Loucy (cell line): ENCODE results near the gene CRTAC1.

ENCODE experiments used
- H2AFZ ChIP-seq: fragments of 200-600 bp; sonication (generic); 2 replicates; pipeline ENCODE4 v1.6.0; 2016; ENCODE audit warnings: antibody characterized with exemption, mild to moderate bottlenecking, low read length, moderate library complexity
- H3F3A ChIP-seq: fragments of 200-600 bp; 2 replicates; pipeline ENCODE4 v1.6.0; 2016; ENCODE audit warnings: antibody characterized with exemption, low read depth, mild to moderate bottlenecking
- H3K27me3 ChIP-seq: fragments of 200-600 bp; sonication (generic); 2 replicates; pipeline ENCODE4 v1.6.1; 2014; ENCODE audit warnings: low read length, mild to moderate bottlenecking; ENCODE audit not compliant: insufficient read depth, poor library complexity, severe bottlenecking
- H3K36me3 ChIP-seq: fragments of 200-600 bp; sonication (generic); 2 replicates; pipeline ENCODE4 v1.6.1; 2016; ENCODE audit warnings: low read length; ENCODE audit not compliant: insufficient read depth
- H3K4me1 ChIP-seq: fragments of 200-600 bp; sonication (generic); 2 replicates; pipeline ENCODE4 v1.5.1; 2014; ENCODE audit warnings: low read length, mild to moderate bottlenecking; ENCODE audit not compliant: insufficient read depth, poor library complexity, severe bottlenecking
- H3K4me2 ChIP-seq: fragments of 200-600 bp; sonication (generic); 2 replicates; pipeline ENCODE4 v1.6.0; 2014; ENCODE audit warnings: antibody characterized with exemption, low read length, low read depth, mild to moderate bottlenecking; ENCODE audit not compliant: poor library complexity, severe bottlenecking
- H3K4me3 ChIP-seq: fragments of 200-600 bp; sonication (generic); 2 replicates; pipeline ENCODE4 v1.5.1; 2014; ENCODE audit warnings: low read length, mild to moderate bottlenecking, mixed read lengths; ENCODE audit not compliant: poor library complexity, severe bottlenecking
- H3K79me2 ChIP-seq: fragments of 200-600 bp; sonication (generic); 2 replicates; pipeline ENCODE4 v1.6.1; 2014; ENCODE audit warnings: low read length; ENCODE audit not compliant: insufficient read depth
- H3K9ac ChIP-seq: fragments of 200-600 bp; sonication (generic); 2 replicates; pipeline ENCODE4 v1.6.0; 2014; ENCODE audit warnings: mild to moderate bottlenecking, low read depth, low read length, moderate library complexity; ENCODE audit not compliant: poor library complexity, severe bottlenecking
- H3K9me2 ChIP-seq: fragments of 200-600 bp; sonication (generic); replicated peaks from 2 replicates; pipeline ENCODE4 v1.6.1; 2016; ENCODE audit warnings: low read depth, low read length, mixed read lengths
- H3K9me3 ChIP-seq: fragments of 200-600 bp; sonication (generic); 2 replicates; pipeline ENCODE4 v1.6.1; 2014; ENCODE audit warnings: mild to moderate bottlenecking, antibody characterized with exemption, low read length, low read depth; ENCODE audit not compliant: insufficient read depth
- H4K20me1 ChIP-seq: fragments of 200-600 bp; sonication (generic); 2 replicates; pipeline ENCODE4 v1.6.0; 2014; ENCODE audit warnings: antibody characterized with exemption, low read length, mild to moderate bottlenecking; ENCODE audit not compliant: insufficient read depth, poor library complexity, severe bottlenecking
- CTCF ChIP-seq: fragments of 200-600 bp; sonication (generic); conservative IDR thresholded peaks from 2 replicates; pipeline ENCODE4 v1.5.1; 2014; ENCODE audit warnings: mild to moderate bottlenecking, antibody characterized with exemption, low read length
- EZH2phosphoT487 ChIP-seq: fragments of 200-600 bp; IDR thresholded peaks from 2 replicates; pipeline ENCODE4 v1.6.1; 2018; ENCODE audit warnings: antibody characterized with exemption, mild to moderate bottlenecking, moderate library complexity, borderline replicate concordance

The CRTAC1 gene

GRCh38 chr10:97907830-97908229, 122.6 kb downstream of the CRTAC1 start:
- no peak overlapping the region for H3K9ac ChIP-seq
- no peaks in the 10 kb centered on the region for H3K9me2 ChIP-seq
- no peak overlapping the region for H2AFZ ChIP-seq
- H3K4me1 ChIP-seq, result no peaks in the 10 kb centered on the region
- no peaks in the 10 kb centered on the region for H3K79me2 ChIP-seq
- TF ChIP-seq EZH2phosphoT487 (no peak), CTCF (no peak)
- H3K9me3 ChIP-seq, result no peaks in the 10 kb centered on the region
- no peak overlapping the region for H3K4me3 ChIP-seq
- H3K36me3 ChIP-seq, result no peaks in the 10 kb centered on the region
- H3F3A ChIP-seq, result no peaks in the 10 kb centered on the region
- no peak overlapping the region for H3K4me2 ChIP-seq
- H3K27me3 ChIP-seq, result no peaks in the 10 kb centered on the region
- no peaks in the 10 kb centered on the region for H4K20me1 ChIP-seq

GRCh38 chr10:97907211-97907610, 123.2 kb downstream of the CRTAC1 start:
- H3K9ac ChIP-seq, result no peak overlapping the region
- H4K20me1 ChIP-seq, result no peaks in the 10 kb centered on the region
- H3K9me2 ChIP-seq, result no peaks in the 10 kb centered on the region
- no peaks in the 10 kb centered on the region for H3F3A ChIP-seq
- H3K4me1 ChIP-seq, result no peaks in the 10 kb centered on the region
- H3K79me2 ChIP-seq, result no peaks in the 10 kb centered on the region
- H3K4me3 ChIP-seq, result no peak overlapping the region
- no peaks in the 10 kb centered on the region for H3K9me3 ChIP-seq
- TF ChIP-seq CTCF (no peak), EZH2phosphoT487 (no peak)
- H3K36me3 ChIP-seq, result no peaks in the 10 kb centered on the region
- no peak overlapping the region for H3K4me2 ChIP-seq
- H3K27me3 ChIP-seq, result no peaks in the 10 kb centered on the region
- no peak overlapping the region for H2AFZ ChIP-seq

GRCh38 chr10:97905276-97905675, 125.1 kb downstream of the CRTAC1 start:
- no peaks in the 10 kb centered on the region for H3K4me1 ChIP-seq
- no peaks in the 10 kb centered on the region for H3K9me3 ChIP-seq
- no peaks in the 10 kb centered on the region for H3K36me3 ChIP-seq
- no peak overlapping the region for H2AFZ ChIP-seq
- no peak overlapping the region for H3K4me3 ChIP-seq
- no peaks in the 10 kb centered on the region for H3K9me2 ChIP-seq
- H3F3A ChIP-seq, result no peaks in the 10 kb centered on the region
- H3K27me3 ChIP-seq, result no peaks in the 10 kb centered on the region
- no peak overlapping the region for H3K9ac ChIP-seq
- H3K79me2 ChIP-seq, result no peaks in the 10 kb centered on the region
- TF ChIP-seq EZH2phosphoT487 (no peak), CTCF (no peak)
- no peak overlapping the region for H3K4me2 ChIP-seq
- H4K20me1 ChIP-seq, result no peaks in the 10 kb centered on the region
